Activated T-cell treated with anti-CD3 and anti-CD28 coated beads for 48 hours (primary cell): ENCODE measurements around the gene RPS15.

Experiments
- DNase-seq: peaks from one replicate; pipeline ENCODE4 v3.0.0-alpha.2; 2020; ENCODE audit warnings: low read depth

The RPS15 gene

DNA sequence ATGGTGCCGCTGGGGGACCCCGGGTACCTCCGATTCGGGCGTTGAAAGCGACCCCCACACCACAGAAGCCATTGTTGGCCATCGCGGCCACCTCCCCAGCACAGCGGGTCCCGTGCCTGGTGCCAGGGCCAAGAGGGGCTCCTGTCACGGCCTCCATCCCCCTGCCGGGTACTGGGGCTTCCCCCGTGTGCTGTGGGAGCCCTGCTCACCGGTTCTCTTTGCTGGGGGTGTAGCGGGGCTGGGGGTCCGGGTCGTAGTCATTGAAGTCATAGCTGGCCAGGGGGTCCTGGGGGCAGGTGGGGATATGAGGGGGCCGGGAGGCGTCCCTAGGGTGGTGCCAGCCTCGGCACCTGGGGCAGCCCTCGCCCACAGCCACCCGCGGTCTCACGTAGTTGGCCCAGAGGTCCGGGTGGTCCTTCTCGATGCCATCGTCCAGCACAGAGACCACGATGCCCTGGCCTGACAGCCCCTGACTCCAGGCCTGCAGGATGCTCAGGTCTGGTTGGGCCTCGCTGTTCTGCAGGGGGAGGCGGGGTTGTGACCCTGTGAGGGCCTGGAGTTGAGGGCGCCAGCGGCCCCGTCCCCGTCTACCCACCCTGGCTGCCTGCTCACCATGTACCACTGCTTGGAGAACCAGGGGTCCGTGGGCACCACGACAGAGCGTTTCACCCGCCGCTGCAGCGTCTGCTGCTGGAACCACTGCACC, 49.5 kb downstream of the RPS15 start:
- no peak for DNase-seq

DNA sequence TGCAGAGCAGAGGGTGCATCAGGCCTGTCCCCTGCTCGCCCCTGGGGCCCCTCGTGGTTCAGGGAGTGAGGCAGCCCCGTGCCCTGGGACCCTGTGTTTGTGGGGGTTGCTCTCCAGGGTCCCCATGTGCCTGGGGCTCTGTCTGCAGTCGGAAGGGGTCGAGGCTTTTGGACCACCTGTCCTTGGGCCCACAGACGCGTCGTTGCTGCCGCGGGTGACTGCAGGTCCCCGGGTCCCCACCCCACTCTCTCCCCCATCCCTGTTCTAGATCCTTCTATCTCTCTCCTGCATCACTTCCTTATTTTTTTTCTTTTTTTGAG, 50.0 kb downstream of the RPS15 start:
- no peak for DNase-seq

DNA sequence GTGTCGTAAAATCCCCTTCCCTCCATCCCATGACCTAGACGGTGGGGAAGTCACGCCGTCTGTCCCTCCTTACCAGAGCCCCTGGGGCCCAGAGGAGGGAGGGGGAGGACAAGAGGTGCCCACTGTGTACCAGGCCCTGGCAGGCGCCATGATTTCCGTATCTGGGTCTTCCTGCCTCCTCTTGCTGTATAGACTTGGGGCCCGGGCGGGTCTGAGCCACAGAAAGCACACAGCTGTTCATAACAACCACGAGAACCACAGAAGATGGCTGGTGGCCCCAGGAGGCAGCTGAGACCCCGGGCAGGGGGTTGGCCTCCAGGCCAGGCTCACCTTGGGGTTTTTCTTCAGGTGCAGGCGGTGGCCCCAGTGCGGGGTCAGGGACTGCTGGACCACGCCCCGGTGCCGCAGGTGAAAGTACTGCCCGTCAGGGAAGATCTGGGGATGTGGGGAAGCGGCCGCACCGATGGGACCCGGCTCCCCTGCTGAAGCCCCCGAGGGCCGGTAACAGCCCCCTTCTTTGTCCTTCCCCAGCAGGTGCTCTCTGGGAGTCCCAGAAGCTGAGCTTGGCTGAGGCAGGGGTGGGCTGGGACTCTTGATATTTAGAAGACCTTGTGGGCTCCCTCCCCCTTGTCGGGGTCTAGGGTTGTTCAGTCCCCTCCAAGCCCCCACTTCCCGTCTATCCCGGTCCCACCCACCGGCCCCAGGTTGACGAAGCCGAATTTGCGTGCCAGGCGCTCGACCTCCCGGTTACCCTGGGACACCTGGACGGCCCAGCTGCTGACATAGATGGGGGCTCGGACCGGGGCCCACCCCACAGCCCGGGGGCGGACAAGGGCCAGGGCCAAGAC, 51.5 kb downstream of the RPS15 start:
- no peak for DNase-seq
